HEK293T (cell line): Measurements from ENCODE around the gene KIF5A.
"Not testable (repeated sequence)": the region's sequence is repeated elsewhere in the genome, so short reads cannot be mapped to it uniquely, and the experiment has no call there.

ENCODE experiments used
- CTCF ChIA-PET: fragments of 350-600 bp; formaldehyde crosslinking; extraction: SDS; loops from one replicate; lab custom pipeline; 2021; ENCODE audit warnings: antibody characterized with exemption, inconsistent platforms; lab: Yijun Ruan, JAX
- POLR2A ChIA-PET: fragments of 350-600 bp; formaldehyde crosslinking; extraction: SDS; loops from one replicate; lab custom pipeline; 2020; ENCODE audit warnings: antibody characterized with exemption, inconsistent platforms; lab: Yijun Ruan, JAX
- DNase-seq: peaks from one replicate; pipeline ENCODE4 v3.0.0; 2012; ENCODE audit warnings: mixed read lengths; ENCODE audit errors: extremely low spot score
- ARNT ChIP-seq: fragments of 450-650 bp; IDR thresholded peaks from 2 replicates; pipeline ENCODE4 v1.6.1; 2017; ENCODE audit warnings: mild to moderate bottlenecking
- BHLHE40 ChIP-seq: fragments of 450-650 bp; IDR thresholded peaks from 2 replicates; pipeline ENCODE4 v1.6.1; 2016; ENCODE audit warnings: mild to moderate bottlenecking, moderate library complexity, borderline replicate concordance
- CTBP1 ChIP-seq: fragments of 450-650 bp; IDR thresholded peaks from 2 replicates; pipeline ENCODE4 v1.6.1; 2016; ENCODE audit warnings: borderline replicate concordance
- ELF4 ChIP-seq: fragments of 450-650 bp; IDR thresholded peaks from 2 replicates; pipeline ENCODE4 v1.6.1; 2017; ENCODE audit warnings: antibody characterized with exemption
- FOXA1 ChIP-seq: fragments of 450-650 bp; IDR thresholded peaks from 2 replicates; pipeline ENCODE4 v1.6.1; 2016; ENCODE audit warnings: mild to moderate bottlenecking
- FOXK2 ChIP-seq: fragments of 450-650 bp; IDR thresholded peaks from 2 replicates; pipeline ENCODE4 v1.6.1; 2016; ENCODE audit warnings: mild to moderate bottlenecking
- FOXM1 ChIP-seq: fragments of 450-650 bp; IDR thresholded peaks from 2 replicates; pipeline ENCODE4 v1.6.1; 2017; ENCODE audit warnings: mild to moderate bottlenecking, borderline replicate concordance
- HDGF ChIP-seq: fragments of 450-650 bp; IDR thresholded peaks from 2 replicates; pipeline ENCODE4 v1.6.1; 2017; ENCODE audit warnings: antibody characterized with exemption, borderline replicate concordance
- L3MBTL2 ChIP-seq: fragments of 450-650 bp; conservative IDR thresholded peaks from 2 replicates; pipeline ENCODE4 v1.6.1; 2016; ENCODE audit warnings: mild to moderate bottlenecking
- LEF1 ChIP-seq: fragments of 450-650 bp; IDR thresholded peaks from 2 replicates; pipeline ENCODE4 v1.6.1; 2017; ENCODE audit warnings: mild to moderate bottlenecking, borderline replicate concordance
- NFRKB ChIP-seq: fragments of 450-650 bp; IDR thresholded peaks from 2 replicates; pipeline ENCODE4 v1.6.1; 2016; ENCODE audit warnings: mild to moderate bottlenecking, moderate library complexity
- SP1 ChIP-seq: fragments of 450-650 bp; IDR thresholded peaks from 2 replicates; pipeline ENCODE4 v1.6.1; 2017
- SUZ12 ChIP-seq: fragments of 450-650 bp; IDR thresholded peaks from 2 replicates; pipeline ENCODE4 v1.6.1; 2016; ENCODE audit warnings: mild to moderate bottlenecking
- TARDBP ChIP-seq: fragments of 450-650 bp; IDR thresholded peaks from 2 replicates; pipeline ENCODE4 v1.6.1; 2016
- ZNF384 ChIP-seq: fragments of 450-650 bp; IDR thresholded peaks from 2 replicates; pipeline ENCODE4 v1.6.1; 2016
- TF ChIP-seq, protein P1 (sequence below): fragments of 450-650 bp; IDR thresholded peaks from 2 replicates; pipeline ENCODE4 v1.6.1; 2016

Gene KIF5A

DNA sequence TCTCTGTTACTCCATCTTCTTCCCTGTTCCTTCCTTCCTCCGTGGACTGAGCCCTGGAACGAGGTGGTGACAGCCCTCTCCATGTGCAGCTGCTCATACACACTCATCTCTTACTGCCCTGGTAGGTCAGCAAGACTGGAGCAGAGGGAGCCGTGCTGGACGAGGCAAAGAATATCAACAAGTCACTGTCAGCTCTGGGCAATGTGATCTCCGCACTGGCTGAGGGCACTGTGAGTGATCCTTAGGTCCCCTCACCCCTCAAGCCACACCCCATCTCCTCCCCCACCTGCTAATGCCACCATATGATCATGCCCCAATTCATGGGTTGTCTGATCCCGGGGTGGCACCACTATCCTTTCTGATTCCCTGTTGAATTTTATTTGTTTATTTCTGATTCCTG lies 19.0 kb downstream of the KIF5A start:
- TF ChIP-seq LEF1 (no peak), FOXA1 (no peak), BHLHE40 (no peak), ARNT (no peak), ELF4 (no peak), TARDBP (no peak), NFRKB (no peak), HDGF (no peak), FOXM1 (no peak), SP1 (no peak), FOXK2 (no peak), SUZ12 (no peak), CTBP1 (no peak), L3MBTL2 (no peak), ZNF384 (no peak)
- TF ChIP-seq, protein P1, sequence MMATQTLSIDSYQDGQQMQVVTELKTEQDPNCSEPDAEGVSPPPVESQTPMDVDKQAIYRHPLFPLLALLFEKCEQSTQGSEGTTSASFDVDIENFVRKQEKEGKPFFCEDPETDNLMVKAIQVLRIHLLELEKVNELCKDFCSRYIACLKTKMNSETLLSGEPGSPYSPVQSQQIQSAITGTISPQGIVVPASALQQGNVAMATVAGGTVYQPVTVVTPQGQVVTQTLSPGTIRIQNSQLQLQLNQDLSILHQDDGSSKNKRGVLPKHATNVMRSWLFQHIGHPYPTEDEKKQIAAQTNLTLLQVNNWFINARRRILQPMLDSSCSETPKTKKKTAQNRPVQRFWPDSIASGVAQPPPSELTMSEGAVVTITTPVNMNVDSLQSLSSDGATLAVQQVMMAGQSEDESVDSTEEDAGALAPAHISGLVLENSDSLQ = no peak
- DNase-seq = no peak
- CTCF ChIA-PET = no interaction called here
- POLR2A ChIA-PET = interaction anchor here (1.0 kb wide), 1 partner anchor 48 kb away, joined by 3 read pairs; the partner anchor contains the start of gene DDIT3

GRCh38 chr12:57569858-57570257 lies 20.0 kb downstream of the KIF5A start:
- TF ChIP-seq, protein P1 = no peak
- TF ChIP-seq NFRKB = no peak
- no peak for TF ChIP-seq HDGF
- TF ChIP-seq ELF4 = no peak
- TF ChIP-seq LEF1 = no peak
- no peak for TF ChIP-seq FOXK2
- TF ChIP-seq SP1 = no peak
- no peak for TF ChIP-seq FOXA1
- no peak for TF ChIP-seq L3MBTL2
- no peak for TF ChIP-seq ZNF384
- no peak for TF ChIP-seq CTBP1
- TF ChIP-seq TARDBP = no peak
- DNase-seq = no peak
- ChIA-PET POLR2A (interaction anchor here (1.0 kb wide), 1 partner anchor 49 kb away, joined by 3 read pairs; the partner anchor contains the start of gene DDIT3), CTCF (no interaction called here)

DNA sequence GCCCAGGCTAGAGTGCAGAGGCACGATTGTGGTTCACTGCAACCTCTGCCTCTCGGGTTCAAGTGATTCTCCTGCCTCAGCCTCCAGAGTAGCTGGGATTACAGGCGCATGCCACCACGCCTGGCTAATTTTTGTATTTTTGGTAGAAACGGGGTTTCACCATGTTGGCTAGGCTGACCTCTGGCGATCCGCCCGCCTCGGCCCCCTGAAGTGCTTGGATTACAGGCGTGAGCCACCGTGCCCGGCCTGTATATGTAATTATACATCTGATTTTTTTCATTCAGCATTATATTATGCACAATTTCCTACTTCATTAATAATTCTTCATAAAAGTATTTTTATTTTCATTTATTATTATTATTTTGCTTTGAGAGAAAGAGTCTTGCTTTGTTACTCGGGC lies 20.6 kb downstream of the KIF5A start:
- POLR2A ChIA-PET, DNase-seq: not testable (repeated sequence)
- CTCF ChIA-PET = interaction anchor here (0.6 to 1.9 kb wide), 2 partner anchors 10 to 13 kb away, joined by 3 to 11 read pairs; no protein-coding TSS in a partner anchor

DNA sequence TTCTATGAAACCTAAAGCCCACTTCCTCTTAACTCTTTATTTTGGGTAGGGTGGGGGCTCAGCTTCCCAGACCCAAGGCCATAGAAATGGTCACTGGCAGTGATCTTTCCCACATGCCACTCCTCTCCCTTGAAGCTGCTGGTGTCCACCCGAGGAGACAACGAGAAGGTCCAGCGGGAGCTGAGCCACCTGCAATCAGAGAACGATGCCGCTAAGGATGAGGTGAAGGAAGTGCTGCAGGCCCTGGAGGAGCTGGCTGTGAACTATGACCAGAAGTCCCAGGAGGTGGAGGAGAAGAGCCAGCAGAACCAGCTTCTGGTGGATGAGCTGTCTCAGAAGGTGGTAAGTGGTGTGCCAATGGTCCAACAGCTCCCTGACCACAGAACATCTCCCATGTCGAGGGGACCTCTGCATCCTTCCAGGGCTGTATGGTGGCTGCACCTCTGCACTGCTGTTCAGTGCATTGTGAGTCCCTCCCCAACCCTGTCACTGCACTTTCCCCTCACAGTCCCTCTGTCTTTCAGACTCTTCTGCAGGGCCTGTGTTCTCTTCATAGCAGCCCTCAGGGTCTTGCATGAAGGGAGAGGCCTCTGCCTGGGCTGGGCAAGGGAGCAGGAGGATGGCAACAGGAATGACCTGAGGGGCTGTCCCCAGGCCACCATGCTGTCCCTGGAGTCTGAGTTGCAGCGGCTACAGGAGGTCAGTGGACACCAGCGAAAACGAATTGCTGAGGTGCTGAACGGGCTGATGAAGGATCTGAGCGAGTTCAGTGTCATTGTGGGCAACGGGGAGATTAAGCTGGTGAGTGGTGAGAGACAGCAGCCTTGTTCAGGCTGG lies 22.3 kb downstream of the KIF5A start:
- no peak for DNase-seq
- TF ChIP-seq ARNT (no peak), ELF4 (no peak), LEF1 (no peak), BHLHE40 (no peak), L3MBTL2 (no peak), SP1 (no peak)
- TF ChIP-seq, protein P1 = no peak
- ChIA-PET CTCF (interaction anchor here (1.9 kb wide), 1 partner anchor 11 kb away, joined by 11 read pairs; no protein-coding TSS in a partner anchor), POLR2A (interaction anchor here (1.2 kb wide), 1 partner anchor 25 kb away, joined by 3 read pairs; no protein-coding TSS in a partner anchor)

GRCh38 chr12:57574795-57575194 lies 25.0 kb downstream of the KIF5A start:
- ChIA-PET CTCF (interaction anchor here (0.6 to 1.4 kb wide), 4 partner anchors 9 to 162 kb away, joined by 3 to 5 read pairs (median 3); no protein-coding TSS in a partner anchor), POLR2A (interaction anchor here (0.8 to 1.1 kb wide), 2 partner anchors 36 to 170 kb away, joined by 3 read pairs; partner anchors contain the start of genes ARHGEF25 and TSPAN31)
- no peak for DNase-seq
- TF ChIP-seq HDGF (no peak), FOXA1 (no peak), SUZ12 (no peak), BHLHE40 (no peak), SP1 (no peak), LEF1 (no peak), ZNF384 (no peak), NFRKB (no peak), ELF4 (no peak), CTBP1 (no peak), L3MBTL2 (no peak), TARDBP (no peak), FOXM1 (no peak)
- TF ChIP-seq, protein P1 = no peak
